Mesendoderm (in vitro differentiated cells): ENCODE data around the gene KLHL25.

Experiments
- DNase-seq: peaks from one replicate; pipeline ENCODE4 v3.0.0; 2013
- H2AK5ac ChIP-seq: 2 replicates; pipeline ENCODE4 v1.6.1; 2013; ENCODE audit warnings: low read length, inconsistent platforms
- H2BK120ac ChIP-seq: 2 replicates; pipeline ENCODE4 v1.6.1; 2013; ENCODE audit warnings: low read depth, mild to moderate bottlenecking, low read length, moderate library complexity, mixed read lengths
- H2BK15ac ChIP-seq: replicated peaks from 2 replicates; pipeline ENCODE4 v1.6.1; 2013; ENCODE audit warnings: low read depth, mild to moderate bottlenecking, moderate library complexity
- H2BK5ac ChIP-seq: 2 replicates; pipeline ENCODE4 v1.6.1; 2013; ENCODE audit warnings: low read length, inconsistent platforms
- H3K18ac ChIP-seq: 2 replicates; pipeline ENCODE4 v1.6.1; 2013; ENCODE audit warnings: mild to moderate bottlenecking, low read length, mixed read lengths
- H3K23ac ChIP-seq: one replicate; pipeline ENCODE4 v1.6.1; 2013; ENCODE audit warnings: low read length
- H3K27ac ChIP-seq: 2 replicates; pipeline ENCODE4 v1.5.1; 2013; ENCODE audit warnings: low read depth, mild to moderate bottlenecking, inconsistent platforms, low read length, moderate library complexity
- H3K27me3 ChIP-seq: 2 replicates; pipeline ENCODE4 v1.6.1; 2013; ENCODE audit warnings: low read length, control low read depth, mild to moderate bottlenecking, inconsistent platforms; ENCODE audit not compliant: insufficient read depth, poor library complexity
- H3K36me3 ChIP-seq: 2 replicates; pipeline ENCODE4 v1.6.1; 2013; ENCODE audit warnings: low read length, inconsistent platforms; ENCODE audit not compliant: control insufficient read depth, insufficient read depth
- H3K4ac ChIP-seq: one replicate; pipeline ENCODE4 v1.6.1; 2013; ENCODE audit warnings: low read depth, mild to moderate bottlenecking, low read length, moderate library complexity
- H3K4me1 ChIP-seq: 2 replicates; pipeline ENCODE4 v1.6.1; 2013; ENCODE audit warnings: low read depth, low read length, inconsistent platforms; ENCODE audit not compliant: control insufficient read depth
- H3K4me2 ChIP-seq: 2 replicates; pipeline ENCODE4 v1.6.1; 2013; ENCODE audit warnings: low read length
- H3K4me3 ChIP-seq: 2 replicates; pipeline ENCODE4 v1.5.1; 2013; ENCODE audit warnings: mild to moderate bottlenecking, low read length
- H3K56ac ChIP-seq: one replicate; pipeline ENCODE4 v1.6.1; 2013; ENCODE audit warnings: low read length
- H3K79me1 ChIP-seq: 2 replicates; pipeline ENCODE4 v1.6.1; 2013; ENCODE audit warnings: low read length, inconsistent platforms
- H3K79me2 ChIP-seq: 2 replicates; pipeline ENCODE4 v1.6.1; 2013; ENCODE audit warnings: mild to moderate bottlenecking, low read length; ENCODE audit not compliant: control insufficient read depth, insufficient read depth
- H3K9ac ChIP-seq: 2 replicates; pipeline ENCODE4 v1.6.1; 2013; ENCODE audit warnings: low read length, inconsistent platforms
- H4K5ac ChIP-seq: one replicate; pipeline ENCODE4 v1.6.1; 2013; ENCODE audit warnings: low read length
- H4K8ac ChIP-seq: one replicate; pipeline ENCODE4 v1.6.1; 2013; ENCODE audit warnings: low read depth, mild to moderate bottlenecking, control low read depth, low read length, moderate library complexity
- WGBS: extraction: QIAGEN DNeasy Blood & Tissue Kit; methylation state at CpG from one replicate; pipeline ENCODE4 v1.1.7; 2013; ENCODE audit warnings: low lambda C conversion rate, missing lambda C conversion rate; ENCODE audit not compliant: insufficient coverage; ENCODE audit errors: extremely low coverage; 5-methylcytosine and 5-hydroxymethylcytosine counted together

Gene KLHL25

DNA sequence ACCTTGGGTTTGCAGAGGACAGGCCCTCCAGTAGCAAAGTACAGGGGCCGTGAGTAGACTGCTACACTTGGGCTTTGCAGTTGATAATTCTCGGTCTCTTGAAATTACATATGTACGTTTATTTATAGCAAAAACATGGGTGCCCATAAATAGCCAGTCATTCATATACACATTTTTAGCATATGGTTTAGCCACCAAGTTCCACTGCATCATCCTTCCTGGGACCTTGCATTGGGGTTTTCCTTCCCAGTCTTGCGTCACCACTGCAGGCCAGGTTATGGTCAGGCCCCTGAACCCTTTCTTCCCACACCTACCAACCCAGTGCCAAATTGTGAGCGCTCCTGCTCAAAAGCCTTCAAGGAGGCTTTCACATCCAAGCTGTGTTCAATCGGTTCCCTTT is 12.7 kb downstream of the KLHL25 start:
- no peak for DNase-seq
- Histone ChIP-seq H3K23ac (no peak overlapping the region), H2BK15ac (no peak overlapping the region), H3K79me1 (peaks cover 50% of the 10 kb centered on the region), H4K8ac (no peak overlapping the region), H2AK5ac (no peak overlapping the region), H3K56ac (no peak overlapping the region), H3K4me2 (no peak overlapping the region), H3K27ac (no peak overlapping the region), H3K4me3 (no peak overlapping the region), H3K9ac (no peak overlapping the region), H4K5ac (no peak overlapping the region), H3K4me1 (peaks cover 18% of the 10 kb centered on the region), H2BK120ac (no peak overlapping the region), H3K18ac (no peak overlapping the region), H3K36me3 (no peaks in the 10 kb centered on the region), H3K79me2 (peaks cover 59% of the 10 kb centered on the region), H3K27me3 (no peaks in the 10 kb centered on the region), H3K4ac (no peak overlapping the region), H2BK5ac (no peak overlapping the region)
- WGBS = no CpG with 5 or more reads among the region's 6 CpGs

GRCh38 chr15:85781099-85781498 is 13.6 kb downstream of the KLHL25 start:
- Histone ChIP-seq H3K27me3 (no peaks in the 10 kb centered on the region), H3K36me3 (no peaks in the 10 kb centered on the region), H3K23ac (no peak overlapping the region), H3K9ac (no peak overlapping the region), H3K4me2 (no peak overlapping the region), H2AK5ac (no peak overlapping the region), H2BK120ac (no peak overlapping the region), H3K79me1 (peaks cover 47% of the 10 kb centered on the region), H3K79me2 (peaks cover 57% of the 10 kb centered on the region), H3K18ac (no peak overlapping the region), H4K8ac (no peak overlapping the region), H3K4me3 (no peak overlapping the region), H3K27ac (no peak overlapping the region), H3K4me1 (peaks cover 12% of the 10 kb centered on the region), H3K56ac (no peak overlapping the region), H4K5ac (no peak overlapping the region), H2BK5ac (no peak overlapping the region), H2BK15ac (no peak overlapping the region), H3K4ac (no peak overlapping the region)
- DNase-seq = no peak
- no CpG with 5 or more reads among the region's 7 CpGs for WGBS

GRCh38 chr15:85780225-85780985 is 14.3 kb downstream of the KLHL25 start:
- Histone ChIP-seq H3K79me2 (peaks cover 55% of the 10 kb centered on the region), H4K5ac (no peak overlapping the region), H2BK15ac (no peak overlapping the region), H3K9ac (no peak overlapping the region), H3K56ac (no peak overlapping the region), H2BK120ac (no peak overlapping the region), H3K4me1 (peaks cover 7% of the 10 kb centered on the region), H3K4me3 (no peak overlapping the region), H2BK5ac (no peak overlapping the region), H2AK5ac (no peak overlapping the region), H3K79me1 (peaks cover 46% of the 10 kb centered on the region), H3K23ac (no peak overlapping the region), H3K18ac (no peak overlapping the region), H3K36me3 (no peaks in the 10 kb centered on the region), H3K4me2 (no peak overlapping the region), H3K4ac (no peak overlapping the region), H4K8ac (no peak overlapping the region), H3K27ac (no peak overlapping the region), H3K27me3 (no peaks in the 10 kb centered on the region)
- no peak for DNase-seq
- WGBS = no CpG with 5 or more reads among the region's 8 CpGs

- Histone ChIP-seq H3K27me3 (no peaks in the 10 kb centered on the region), H2BK15ac (no peak overlapping the region), H3K56ac (no peak overlapping the region)
Observed at GRCh38 chr15:85779249-85779648, 15.5 kb downstream of the KLHL25 start.

DNA sequence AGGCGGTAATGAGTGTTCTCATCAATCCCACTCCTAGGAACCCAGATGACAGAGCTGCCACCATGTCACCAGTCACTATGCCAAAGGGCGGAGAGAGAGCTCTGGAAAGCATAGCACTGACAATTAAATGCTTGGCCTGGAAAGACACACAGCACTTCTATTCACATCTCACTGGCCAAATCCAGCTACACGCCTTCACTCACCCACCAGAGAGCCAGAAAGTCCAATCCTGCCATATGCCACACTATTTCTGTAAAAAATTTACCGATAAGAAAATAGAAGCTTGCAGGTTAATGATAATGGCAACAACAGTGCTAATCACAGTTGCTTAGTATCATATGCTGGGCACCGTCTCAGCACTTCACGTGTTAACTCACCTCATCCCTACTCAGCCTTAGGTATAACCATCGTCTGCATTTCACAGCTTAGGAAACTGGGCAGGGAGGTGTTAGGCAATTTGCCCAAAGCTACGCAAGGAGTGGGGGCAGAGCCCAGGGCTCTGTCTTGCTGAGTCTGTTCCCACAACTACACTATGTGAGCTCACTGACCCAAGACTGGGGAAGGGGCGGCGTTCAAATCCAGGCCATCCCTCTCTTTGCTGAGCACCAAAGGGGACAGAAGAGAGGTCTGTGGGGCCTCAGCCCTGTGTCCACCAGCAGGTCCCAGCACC is 16.5 kb downstream of the KLHL25 start:
- Histone ChIP-seq H3K4me3 (no peak overlapping the region), H3K23ac (no peak overlapping the region), H2BK15ac (no peak overlapping the region), H3K27ac (no peak overlapping the region), H2AK5ac (no peak overlapping the region), H4K8ac (no peak overlapping the region), H3K36me3 (no peaks in the 10 kb centered on the region), H3K4ac (no peak overlapping the region), H3K27me3 (no peaks in the 10 kb centered on the region), H2BK5ac (no peak overlapping the region), H3K79me2 (peaks cover 61% of the 10 kb centered on the region), H3K56ac (no peak overlapping the region), H3K9ac (no peak overlapping the region), H3K79me1 (peaks cover 55% of the 10 kb centered on the region), H3K4me2 (no peak overlapping the region), H4K5ac (no peak overlapping the region), H3K4me1 (peaks cover 2% of the 10 kb centered on the region), H3K18ac (no peak overlapping the region), H2BK120ac (no peak overlapping the region)
- WGBS = no CpG with 5 or more reads among the region's 10 CpGs
- no peak for DNase-seq

More at GRCh38 chr15:85779249-85779648, 15.5 kb downstream of the KLHL25 start:
- no peak overlapping the region for H3K9ac ChIP-seq
- H2AK5ac ChIP-seq = no peak overlapping the region
- H3K4me1 ChIP-seq = peaks cover 2% of the 10 kb centered on the region
- H3K27ac ChIP-seq = no peak overlapping the region
- no peak overlapping the region for H3K4me2 ChIP-seq
- no peak overlapping the region for H3K4me3 ChIP-seq
- H3K79me1 ChIP-seq = peaks cover 48% of the 10 kb centered on the region
- no peak overlapping the region for H4K8ac ChIP-seq
- H2BK120ac ChIP-seq = no peak overlapping the region
- peaks cover 57% of the 10 kb centered on the region for H3K79me2 ChIP-seq
- no CpG with 5 or more reads among the region's 1 CpG for WGBS
- no peak overlapping the region for H3K18ac ChIP-seq
- no peak for DNase-seq
- H3K23ac ChIP-seq = no peak overlapping the region
- H3K4ac ChIP-seq = no peak overlapping the region
- no peak overlapping the region for H4K5ac ChIP-seq
- H2BK5ac ChIP-seq = no peak overlapping the region
- no peaks in the 10 kb centered on the region for H3K36me3 ChIP-seq
